ENCODE data around the gene DUSP5. TPM values are rescaled to one million over a fixed set of nuclear protein-coding genes. Genes with fewer than 3 reads are reported as not detected.

Gene DUSP5
- total RNA-seq, 1 experiment from 2014 or later, result 106 TPM

- ChIA-PET POLR2A (no interaction called here), CTCF (interaction anchor here (0.9 to 1.0 kb wide), 2 partner anchors 13 to 92 kb away, joined by 3 read pairs; no protein-coding TSS in a partner anchor)
- no TSS peak for BruUV-seq (replicated peaks)
- DNase-seq (ENCODE audit: unreplicated experiment), result no peak
- no peaks in the 10 kb centered on the region for H3K27me3 Mint-ChIP-seq (ENCODE audit: insufficient read depth, unreplicated experiment)
- H3K9me3 Mint-ChIP-seq (ENCODE audit: unreplicated experiment), result no peaks in the 10 kb centered on the region
- H3K27ac Mint-ChIP-seq (ENCODE audit: low read depth, unreplicated experiment), result no peak overlapping the region
- H3K36me3 Mint-ChIP-seq (ENCODE audit: insufficient read depth, unreplicated experiment), result no peaks in the 10 kb centered on the region
- intact Hi-C loops (cut with micrococcal nuclease), result no loop called here
- TF ChIP-seq, protein P1, sequence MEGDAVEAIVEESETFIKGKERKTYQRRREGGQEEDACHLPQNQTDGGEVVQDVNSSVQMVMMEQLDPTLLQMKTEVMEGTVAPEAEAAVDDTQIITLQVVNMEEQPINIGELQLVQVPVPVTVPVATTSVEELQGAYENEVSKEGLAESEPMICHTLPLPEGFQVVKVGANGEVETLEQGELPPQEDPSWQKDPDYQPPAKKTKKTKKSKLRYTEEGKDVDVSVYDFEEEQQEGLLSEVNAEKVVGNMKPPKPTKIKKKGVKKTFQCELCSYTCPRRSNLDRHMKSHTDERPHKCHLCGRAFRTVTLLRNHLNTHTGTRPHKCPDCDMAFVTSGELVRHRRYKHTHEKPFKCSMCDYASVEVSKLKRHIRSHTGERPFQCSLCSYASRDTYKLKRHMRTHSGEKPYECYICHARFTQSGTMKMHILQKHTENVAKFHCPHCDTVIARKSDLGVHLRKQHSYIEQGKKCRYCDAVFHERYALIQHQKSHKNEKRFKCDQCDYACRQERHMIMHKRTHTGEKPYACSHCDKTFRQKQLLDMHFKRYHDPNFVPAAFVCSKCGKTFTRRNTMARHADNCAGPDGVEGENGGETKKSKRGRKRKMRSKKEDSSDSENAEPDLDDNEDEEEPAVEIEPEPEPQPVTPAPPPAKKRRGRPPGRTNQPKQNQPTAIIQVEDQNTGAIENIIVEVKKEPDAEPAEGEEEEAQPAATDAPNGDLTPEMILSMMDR (IDR thresholded peaks at IDR 0.05; ENCODE audit: unreplicated experiment), result no peak
- H3K4me1 Mint-ChIP-seq (ENCODE audit: insufficient read depth, unreplicated experiment), result peaks cover 18% of the 10 kb centered on the region
- no peak overlapping the region for H3K4me3 Mint-ChIP-seq (ENCODE audit: unreplicated experiment)
Observed at GRCh38 chr10:110486680-110487410, 10.9 kb upstream of the DUSP5 start.

GRCh38 chr10:110487411-110488331, 10.0 kb upstream of the DUSP5 start:
- intact Hi-C loops (cut with micrococcal nuclease), result no loop called here
- H3K27me3 Mint-ChIP-seq (ENCODE audit: insufficient read depth, unreplicated experiment), result no peaks in the 10 kb centered on the region
- POLR2A ChIA-PET, result no interaction called here
- CTCF ChIA-PET, result interaction anchor here (0.9 to 1.0 kb wide), 2 partner anchors 12 to 93 kb away, joined by 3 read pairs; no protein-coding TSS in a partner anchor
- peaks cover 18% of the 10 kb centered on the region for H3K4me1 Mint-ChIP-seq (ENCODE audit: insufficient read depth, unreplicated experiment)
- no peak overlapping the region for H3K4me3 Mint-ChIP-seq (ENCODE audit: unreplicated experiment)
- H3K36me3 Mint-ChIP-seq (ENCODE audit: insufficient read depth, unreplicated experiment), result peaks cover 5% of the 10 kb centered on the region
- BruUV-seq (replicated peaks), result no TSS peak
- H3K27ac Mint-ChIP-seq (ENCODE audit: low read depth, unreplicated experiment), result no peak overlapping the region
- TF ChIP-seq, protein P1 (IDR thresholded peaks at IDR 0.05; ENCODE audit: unreplicated experiment), result no peak
- no peaks in the 10 kb centered on the region for H3K9me3 Mint-ChIP-seq (ENCODE audit: unreplicated experiment)
- no peak for DNase-seq (ENCODE audit: unreplicated experiment)

DNA sequence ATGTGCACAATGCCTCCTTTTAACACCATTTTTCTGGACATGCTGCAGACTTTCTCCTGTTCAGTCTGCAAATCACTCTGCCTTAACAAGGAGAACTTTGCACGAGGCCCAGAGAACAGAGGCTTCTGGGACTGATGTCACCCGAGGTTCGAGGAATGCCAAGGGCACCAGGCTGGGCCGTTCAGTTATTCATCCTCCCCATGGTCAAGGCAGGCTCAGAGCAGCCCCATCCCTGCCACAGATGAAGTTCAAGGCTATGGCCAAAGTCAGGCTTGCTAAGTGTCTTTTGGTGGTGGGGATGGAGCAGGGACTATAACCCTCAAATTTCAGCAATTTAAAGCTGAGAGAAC, 9.4 kb upstream of the DUSP5 start:
- Mint-ChIP-seq H3K36me3 (ENCODE audit: insufficient read depth, unreplicated experiment) (peaks cover 6% of the 10 kb centered on the region), H3K4me3 (ENCODE audit: unreplicated experiment) (no peak overlapping the region), H3K27me3 (ENCODE audit: insufficient read depth, unreplicated experiment) (no peaks in the 10 kb centered on the region), H3K9me3 (ENCODE audit: unreplicated experiment) (no peaks in the 10 kb centered on the region), H3K4me1 (ENCODE audit: insufficient read depth, unreplicated experiment) (peaks cover 19% of the 10 kb centered on the region), H3K27ac (ENCODE audit: low read depth, unreplicated experiment) (no peak overlapping the region)
- POLR2A ChIA-PET, result no interaction called here
- intact Hi-C loops (cut with micrococcal nuclease), result no loop called here
- CTCF ChIA-PET, result interaction anchor here (0.5 kb wide), 1 partner anchor 165 kb away, joined by 3 read pairs; no protein-coding TSS in a partner anchor
- BruUV-seq (replicated peaks), result no TSS peak
- TF ChIP-seq, protein P1 (IDR thresholded peaks at IDR 0.05; ENCODE audit: unreplicated experiment), result no peak
- DNase-seq (ENCODE audit: unreplicated experiment), result no peak

- ChIA-PET CTCF (interaction anchor here (0.5 to 1.2 kb wide), 2 partner anchors 52 to 166 kb away, joined by 3 read pairs; no protein-coding TSS in a partner anchor), POLR2A (no interaction called here)
- TF ChIP-seq, protein P1 (IDR thresholded peaks at IDR 0.05; ENCODE audit: unreplicated experiment), result no peak
- H3K36me3 Mint-ChIP-seq (ENCODE audit: insufficient read depth, unreplicated experiment), result peaks cover 6% of the 10 kb centered on the region
- H3K4me1 Mint-ChIP-seq (ENCODE audit: insufficient read depth, unreplicated experiment), result peaks cover 22% of the 10 kb centered on the region
- intact Hi-C loops (cut with micrococcal nuclease), result no loop called here
- H3K9me3 Mint-ChIP-seq (ENCODE audit: unreplicated experiment), result no peaks in the 10 kb centered on the region
- no peak overlapping the region for H3K4me3 Mint-ChIP-seq (ENCODE audit: unreplicated experiment)
- no peaks in the 10 kb centered on the region for H3K27me3 Mint-ChIP-seq (ENCODE audit: insufficient read depth, unreplicated experiment)
- no peak for DNase-seq (ENCODE audit: unreplicated experiment)
- no TSS peak for BruUV-seq (replicated peaks)
- no peak overlapping the region for H3K27ac Mint-ChIP-seq (ENCODE audit: low read depth, unreplicated experiment)
Observed at GRCh38 chr10:110488940-110489339, 8.8 kb upstream of the DUSP5 start.
